ENCODE measurements around the gene KRTAP20-4.

KRTAP20-4 gene

GRCh38 chr21:30642564-30642963 lies 22.1 kb downstream of the KRTAP20-4 start, which contains the start of gene KRTAP20-3:
Gene KRTAP20-3, plus strand, starts transcription at chr21:30642864.
- Histone ChIP-seq H3K4me3 (ENCODE audit: insufficient read depth, low read length, poor library complexity, severe bottlenecking) (no peak within 1 kb of the TSS), H2AFZ (ENCODE audit: low read depth, low read length, severe bottlenecking) (no peak within 1 kb of the TSS), H3K4me2 (ENCODE audit: low read depth, low read length, poor library complexity, severe bottlenecking) (no peak within 1 kb of the TSS), H4K20me1 (ENCODE audit: low read depth, low read length) (no peaks in the 10 kb centered on the region), H3K9me2 (replicated peaks; ENCODE audit: insufficient read depth, low read length) (no peaks in the 10 kb centered on the region), H3K9me3 (ENCODE audit: insufficient read depth, low read length) (no peaks in the 10 kb centered on the region), H3K27me3 (ENCODE audit: low read length) (no peaks in the 10 kb centered on the region), H3F3A (ENCODE audit: insufficient read depth) (no peaks in the 10 kb centered on the region), H3K9ac (ENCODE audit: low read length) (no peak within 1 kb of the TSS), H3K79me2 (ENCODE audit: insufficient read depth, low read length) (no peaks in the 10 kb centered on the region), H3K27ac (ENCODE audit: low read depth, low read length) (no peak within 1 kb of the TSS), H3K36me3 (ENCODE audit: low read length) (no peaks in the 10 kb centered on the region)
- TF ChIP-seq CTCF (IDR thresholded peaks at IDR 0.05; ENCODE audit: insufficient read depth, low read length, poor library complexity, severe bottlenecking) (no peak), EZH2phosphoT487 (conservative IDR thresholded peaks at IDR 0.05; ENCODE audit: low read length) (no peak)

GRCh38 chr21:30646904-30647414 lies 26.5 kb downstream of the KRTAP20-4 start:
- Histone ChIP-seq H3K9me3 (ENCODE audit: insufficient read depth, low read length) (no peaks in the 10 kb centered on the region), H3K27ac (ENCODE audit: low read depth, low read length) (no peak overlapping the region), H3F3A (ENCODE audit: insufficient read depth) (no peaks in the 10 kb centered on the region), H3K4me2 (ENCODE audit: low read depth, low read length, poor library complexity, severe bottlenecking) (no peak overlapping the region), H3K4me3 (ENCODE audit: insufficient read depth, low read length, poor library complexity, severe bottlenecking) (no peak overlapping the region), H3K9ac (ENCODE audit: low read length) (no peak overlapping the region), H3K36me3 (ENCODE audit: low read length) (no peaks in the 10 kb centered on the region), H4K20me1 (ENCODE audit: low read depth, low read length) (no peaks in the 10 kb centered on the region), H3K9me2 (replicated peaks; ENCODE audit: insufficient read depth, low read length) (no peaks in the 10 kb centered on the region), H3K27me3 (ENCODE audit: low read length) (no peaks in the 10 kb centered on the region), H2AFZ (ENCODE audit: low read depth, low read length, severe bottlenecking) (no peak overlapping the region), H3K79me2 (ENCODE audit: insufficient read depth, low read length) (no peaks in the 10 kb centered on the region)
- no peak for TF ChIP-seq CTCF (IDR thresholded peaks at IDR 0.05; ENCODE audit: insufficient read depth, low read length, poor library complexity, severe bottlenecking)
- TF ChIP-seq EZH2phosphoT487 (conservative IDR thresholded peaks at IDR 0.05; ENCODE audit: low read length), result no peak

- H3K79me2 ChIP-seq (ENCODE audit: insufficient read depth, low read length), result no peaks in the 10 kb centered on the region
- no peaks in the 10 kb centered on the region for H3K27me3 ChIP-seq (ENCODE audit: low read length)
- no peak overlapping the region for H3K4me3 ChIP-seq (ENCODE audit: insufficient read depth, low read length, poor library complexity, severe bottlenecking)
- no peak overlapping the region for H3K9ac ChIP-seq (ENCODE audit: low read length)
- H4K20me1 ChIP-seq (ENCODE audit: low read depth, low read length), result no peaks in the 10 kb centered on the region
- H3F3A ChIP-seq (ENCODE audit: insufficient read depth), result no peaks in the 10 kb centered on the region
- H3K36me3 ChIP-seq (ENCODE audit: low read length), result no peaks in the 10 kb centered on the region
- H3K27ac ChIP-seq (ENCODE audit: low read depth, low read length), result no peak overlapping the region
- H3K4me2 ChIP-seq (ENCODE audit: low read depth, low read length, poor library complexity, severe bottlenecking), result no peak overlapping the region
- TF ChIP-seq EZH2phosphoT487 (conservative IDR thresholded peaks at IDR 0.05; ENCODE audit: low read length), result no peak
- no peak for TF ChIP-seq CTCF (IDR thresholded peaks at IDR 0.05; ENCODE audit: insufficient read depth, low read length, poor library complexity, severe bottlenecking)
- no peaks in the 10 kb centered on the region for H3K9me3 ChIP-seq (ENCODE audit: insufficient read depth, low read length)
- H2AFZ ChIP-seq (ENCODE audit: low read depth, low read length, severe bottlenecking), result no peak overlapping the region
- no peaks in the 10 kb centered on the region for H3K9me2 ChIP-seq (replicated peaks; ENCODE audit: insufficient read depth, low read length)
These were observed 32.5 kb downstream of the KRTAP20-4 start for GRCh38 chr21:30652891-30653290.

All from SU-DHL-6 (cell line).